HCT116 (cell line): ENCODE data around the gene ZFR2.

Source experiments
- CTCF ChIP-seq, 3 experiments: fragments of 200-600 bp in 1 of 3; sonication (generic) in 1 of 3; IDR thresholded peaks in 2 of 3; conservative IDR thresholded peaks in 1 of 3; 2 replicates each; pipeline ENCODE4 v1.5.1; 2012 to 2017; ENCODE audit warnings: low read depth in 2 of 3, low read length in 2 of 3, antibody characterized with exemption in 1 of 3, borderline replicate concordance in 1 of 3, control low read depth in 1 of 3, mild to moderate bottlenecking in 1 of 3, mixed read lengths in 1 of 3, mixed run types in 1 of 3, moderate library complexity in 1 of 3; ENCODE audit not compliant: insufficient read depth in 1 of 3
- ELF1 ChIP-seq: IDR thresholded peaks from 2 replicates; pipeline ENCODE4 v1.6.1; 2012; ENCODE audit warnings: low read depth, borderline replicate concordance
- EZH2 ChIP-seq: fragments of 200-600 bp; sonication (generic); IDR thresholded peaks from 2 replicates; pipeline ENCODE4 v1.6.1; 2017; ENCODE audit warnings: antibody characterized with exemption, mixed run types
- EZH2phosphoT487 ChIP-seq: fragments of 200-600 bp; IDR thresholded peaks from 2 replicates; pipeline ENCODE4 v1.6.1; 2018; ENCODE audit warnings: antibody characterized with exemption, borderline replicate concordance
- MAX ChIP-seq: IDR thresholded peaks from 2 replicates; pipeline ENCODE4 v1.6.1; 2012
- POLR2A ChIP-seq: IDR thresholded peaks from 2 replicates; pipeline ENCODE4 v1.7.0; 2011; ENCODE audit warnings: borderline replicate concordance; ENCODE audit not compliant: insufficient read depth, insufficient read length; ENCODE audit errors: extremely low read depth
- POLR2AphosphoS5 ChIP-seq: IDR thresholded peaks from 2 replicates; pipeline ENCODE4 v1.6.1; 2011; ENCODE audit warnings: mild to moderate bottlenecking, low read depth, low read length, moderate library complexity
- REST ChIP-seq: IDR thresholded peaks from 2 replicates; pipeline ENCODE4 v1.6.1; 2012; ENCODE audit warnings: low read depth
- SP1 ChIP-seq: IDR thresholded peaks from 2 replicates; pipeline ENCODE4 v1.6.1; 2012; ENCODE audit warnings: low read depth
- YY1 ChIP-seq: IDR thresholded peaks from 2 replicates; pipeline ENCODE4 v1.6.1; 2011; ENCODE audit warnings: low read length, low read depth, moderate library complexity, mild to moderate bottlenecking; ENCODE audit not compliant: insufficient replicate concordance; ENCODE audit errors: extremely low read depth
- ZBTB33 ChIP-seq: IDR thresholded peaks from 2 replicates; pipeline ENCODE4 v1.6.1; 2011; ENCODE audit warnings: mild to moderate bottlenecking, low read length, moderate library complexity; ENCODE audit not compliant: insufficient replicate concordance; ENCODE audit errors: extremely low read depth
- ZFX ChIP-seq: fragments of 450-650 bp; IDR thresholded peaks from 2 replicates; pipeline ENCODE4 v1.6.1; 2017

DNA sequence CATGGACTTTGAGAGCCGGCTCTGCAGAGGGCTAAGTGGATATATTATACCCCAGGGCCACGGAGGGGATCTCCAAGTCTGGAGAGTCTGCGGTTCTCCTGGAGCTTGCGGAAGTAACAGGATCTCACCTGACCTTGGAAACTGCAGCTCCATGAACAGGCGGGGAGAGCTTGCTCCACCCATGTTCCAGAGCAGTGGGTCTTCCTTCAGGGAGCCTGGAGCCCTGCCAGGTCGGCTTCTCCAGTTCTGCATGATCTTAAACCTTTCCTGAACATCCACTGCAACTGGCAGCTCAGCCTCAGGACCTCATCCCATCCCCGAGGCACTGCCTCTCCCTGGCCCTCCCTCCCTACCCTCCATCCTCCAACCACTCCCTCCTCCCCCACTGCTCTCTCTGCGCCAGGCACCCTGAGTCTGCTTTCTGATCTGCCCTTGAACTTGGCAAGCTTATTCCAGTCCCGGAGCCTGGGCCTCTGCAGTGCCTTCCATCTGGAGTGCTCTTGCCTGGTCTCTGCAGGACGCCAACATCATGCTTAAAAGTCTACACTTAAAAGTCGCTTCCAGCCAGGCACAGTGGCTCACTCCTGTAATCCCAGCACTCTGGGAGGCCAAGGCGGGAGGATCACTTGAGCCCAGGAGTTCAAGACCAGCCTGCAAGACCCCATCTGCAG, 24.8 kb upstream of the ZFR2 start:
- no peak for TF ChIP-seq ZBTB33
- TF ChIP-seq CTCF (IDR thresholded peaks at IDR 0.05 in 2 of 3, conservative IDR thresholded peaks at IDR 0.05 in 1 of 3; ENCODE audit: borderline replicate concordance in 1 of 3, insufficient read depth in 1 of 3, low read depth in 2 of 3, low read length in 2 of 3), result no peak
- TF ChIP-seq ZFX, result no peak
- no peak for TF ChIP-seq MAX
- TF ChIP-seq EZH2, result no peak
- no peak for TF ChIP-seq REST
- TF ChIP-seq POLR2A, result no peak
- TF ChIP-seq POLR2AphosphoS5, result no peak
- TF ChIP-seq EZH2phosphoT487, result no peak
- TF ChIP-seq YY1, result no peak
- TF ChIP-seq ELF1, result no peak
- TF ChIP-seq SP1, result no peak
